LNCAP (cell line): ENCODE results near the gene RBL1.

Experiments
- CTCF ChIP-seq: fragments of 450-650 bp; IDR thresholded peaks from 2 replicates; pipeline ENCODE4 v1.5.1; 2017; ENCODE audit warnings: mild to moderate bottlenecking

Gene RBL1

DNA sequence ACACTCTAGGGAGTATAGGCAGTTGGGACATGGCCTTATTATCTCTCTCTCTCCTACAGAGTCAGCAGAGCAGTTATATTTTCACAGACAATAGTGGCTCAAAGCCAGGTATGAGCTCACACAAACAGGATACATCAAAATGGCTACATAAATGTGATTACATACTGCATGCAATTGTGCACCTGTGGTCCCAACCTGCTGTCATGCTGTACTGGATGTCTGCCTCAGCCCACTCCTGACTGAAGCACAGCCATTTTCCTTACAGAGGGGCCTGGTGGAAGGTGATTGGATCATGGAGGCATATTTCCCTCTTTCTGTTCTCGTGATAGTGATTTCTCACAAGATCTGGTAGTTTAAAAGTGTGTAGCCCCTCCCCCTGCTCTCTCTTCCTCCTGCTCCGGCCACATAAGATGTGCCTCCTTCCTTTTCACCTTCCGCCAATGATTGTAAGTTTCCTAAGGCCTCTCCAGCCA lies 107.3 kb downstream of the RBL1 start:
- TF ChIP-seq CTCF = no peak

DNA sequence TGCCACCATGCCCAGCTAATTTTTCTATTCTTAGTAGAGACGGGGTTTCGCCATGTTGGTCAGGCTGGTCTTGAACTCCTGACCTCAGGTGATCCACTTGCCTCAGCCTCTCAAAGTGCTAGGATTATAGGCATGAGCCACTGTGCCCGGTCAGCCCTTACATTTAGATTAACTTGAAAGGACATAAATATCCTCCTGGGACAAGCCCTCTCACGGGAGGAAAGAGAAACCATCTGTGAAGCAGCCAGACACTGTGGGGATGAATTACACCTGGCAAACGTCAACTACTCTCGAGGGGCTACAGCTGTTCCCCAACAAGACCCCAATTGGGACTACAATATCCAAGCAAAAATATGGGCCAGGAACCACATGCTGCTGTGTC lies 111.5 kb downstream of the RBL1 start:
- no peak for TF ChIP-seq CTCF

- no peak for TF ChIP-seq CTCF
Measured at GRCh38 chr20:36975099-36975818, 120.5 kb downstream of the RBL1 start.

GRCh38 chr20:36974660-36975059 lies 121.1 kb downstream of the RBL1 start:
- no peak for TF ChIP-seq CTCF

GRCh38 chr20:36971103-36971502 lies 124.7 kb downstream of the RBL1 start:
- TF ChIP-seq CTCF = no peak

GRCh38 chr20:36969478-36970186 lies 126.2 kb downstream of the RBL1 start:
- TF ChIP-seq CTCF = no peak

GRCh38 chr20:36969051-36969450 lies 126.7 kb downstream of the RBL1 start:
- TF ChIP-seq CTCF = no peak
